ENCODE results near the gene CDH13.

CDH13 gene

DNA sequence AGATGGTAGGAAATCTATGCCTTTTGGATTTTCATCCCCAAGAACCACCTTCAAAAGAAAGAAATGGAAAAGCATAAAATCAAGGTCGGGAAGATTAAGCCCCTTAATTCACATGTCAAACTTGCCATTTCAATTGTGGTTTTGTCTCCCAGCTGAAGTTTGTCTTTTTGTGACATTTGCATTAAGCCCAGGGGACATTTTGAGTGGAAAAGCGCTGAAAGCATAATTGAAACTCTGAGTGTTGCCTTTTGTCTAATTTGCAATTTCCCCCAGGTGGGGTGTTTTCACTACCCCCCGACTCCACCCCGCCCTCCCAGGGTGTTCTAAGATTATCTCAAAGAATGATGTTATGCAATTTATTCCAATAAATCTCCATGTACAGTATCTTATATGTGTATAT lies 396.2 kb downstream of the CDH13 start:
- H3K27me3 ChIP-seq (ENCODE audit: insufficient read depth, poor library complexity, severe bottlenecking), result no peaks in the 10 kb centered on the region
- H3K27ac ChIP-seq (replicated peaks), result no peak overlapping the region

DNA sequence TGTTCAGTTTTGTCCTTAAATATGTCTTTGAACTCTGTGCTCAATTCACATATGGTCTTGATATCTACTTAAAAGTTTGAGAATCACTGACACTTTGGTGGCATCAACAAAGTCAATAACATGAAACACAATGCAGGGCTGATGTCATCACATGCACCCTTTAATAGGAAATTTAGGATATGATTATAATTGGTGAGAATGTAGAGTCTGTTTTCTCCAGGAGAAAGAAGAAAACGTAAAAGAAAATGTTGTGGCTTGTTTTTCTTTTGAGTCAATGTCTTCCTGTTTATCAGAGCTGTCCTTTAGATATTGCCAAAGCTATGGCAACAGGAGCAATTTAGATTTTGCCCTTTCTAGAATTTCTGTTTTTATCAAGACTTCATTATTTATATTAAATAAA lies 396.9 kb downstream of the CDH13 start:
- no peaks in the 10 kb centered on the region for H3K27me3 ChIP-seq (ENCODE audit: insufficient read depth, poor library complexity, severe bottlenecking)
- H3K27ac ChIP-seq (replicated peaks), result no peak overlapping the region
- H3K4me3 ChIP-seq (replicated peaks; ENCODE audit: insufficient read depth, low read length), result no peak overlapping the region
- DNase-seq (ENCODE audit: low read depth in 1 of 2, low spot score in 1 of 2), result no peak
- TF ChIP-seq POLR2AphosphoS5 (IDR thresholded peaks at IDR 0.05; ENCODE audit: low read depth) (no peak), SPI1 (IDR thresholded peaks at IDR 0.05; ENCODE audit: borderline replicate concordance, low read depth) (no peak)

More for the DNA sequence above, 396.2 kb downstream of the CDH13 start:
- TF ChIP-seq POLR2AphosphoS5 (IDR thresholded peaks at IDR 0.05; ENCODE audit: low read depth) (no peak), GABPA (IDR thresholded peaks at IDR 0.05; ENCODE audit: low read depth) (no peak), SPI1 (IDR thresholded peaks at IDR 0.05; ENCODE audit: borderline replicate concordance, low read depth) (no peak)
- TF ChIP-seq, protein P1, sequence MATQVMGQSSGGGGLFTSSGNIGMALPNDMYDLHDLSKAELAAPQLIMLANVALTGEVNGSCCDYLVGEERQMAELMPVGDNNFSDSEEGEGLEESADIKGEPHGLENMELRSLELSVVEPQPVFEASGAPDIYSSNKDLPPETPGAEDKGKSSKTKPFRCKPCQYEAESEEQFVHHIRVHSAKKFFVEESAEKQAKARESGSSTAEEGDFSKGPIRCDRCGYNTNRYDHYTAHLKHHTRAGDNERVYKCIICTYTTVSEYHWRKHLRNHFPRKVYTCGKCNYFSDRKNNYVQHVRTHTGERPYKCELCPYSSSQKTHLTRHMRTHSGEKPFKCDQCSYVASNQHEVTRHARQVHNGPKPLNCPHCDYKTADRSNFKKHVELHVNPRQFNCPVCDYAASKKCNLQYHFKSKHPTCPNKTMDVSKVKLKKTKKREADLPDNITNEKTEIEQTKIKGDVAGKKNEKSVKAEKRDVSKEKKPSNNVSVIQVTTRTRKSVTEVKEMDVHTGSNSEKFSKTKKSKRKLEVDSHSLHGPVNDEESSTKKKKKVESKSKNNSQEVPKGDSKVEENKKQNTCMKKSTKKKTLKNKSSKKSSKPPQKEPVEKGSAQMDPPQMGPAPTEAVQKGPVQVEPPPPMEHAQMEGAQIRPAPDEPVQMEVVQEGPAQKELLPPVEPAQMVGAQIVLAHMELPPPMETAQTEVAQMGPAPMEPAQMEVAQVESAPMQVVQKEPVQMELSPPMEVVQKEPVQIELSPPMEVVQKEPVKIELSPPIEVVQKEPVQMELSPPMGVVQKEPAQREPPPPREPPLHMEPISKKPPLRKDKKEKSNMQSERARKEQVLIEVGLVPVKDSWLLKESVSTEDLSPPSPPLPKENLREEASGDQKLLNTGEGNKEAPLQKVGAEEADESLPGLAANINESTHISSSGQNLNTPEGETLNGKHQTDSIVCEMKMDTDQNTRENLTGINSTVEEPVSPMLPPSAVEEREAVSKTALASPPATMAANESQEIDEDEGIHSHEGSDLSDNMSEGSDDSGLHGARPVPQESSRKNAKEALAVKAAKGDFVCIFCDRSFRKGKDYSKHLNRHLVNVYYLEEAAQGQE (IDR thresholded peaks at IDR 0.05; ENCODE audit: insufficient replicate concordance, low read depth), result no peak
- TF ChIP-seq, protein P2, sequence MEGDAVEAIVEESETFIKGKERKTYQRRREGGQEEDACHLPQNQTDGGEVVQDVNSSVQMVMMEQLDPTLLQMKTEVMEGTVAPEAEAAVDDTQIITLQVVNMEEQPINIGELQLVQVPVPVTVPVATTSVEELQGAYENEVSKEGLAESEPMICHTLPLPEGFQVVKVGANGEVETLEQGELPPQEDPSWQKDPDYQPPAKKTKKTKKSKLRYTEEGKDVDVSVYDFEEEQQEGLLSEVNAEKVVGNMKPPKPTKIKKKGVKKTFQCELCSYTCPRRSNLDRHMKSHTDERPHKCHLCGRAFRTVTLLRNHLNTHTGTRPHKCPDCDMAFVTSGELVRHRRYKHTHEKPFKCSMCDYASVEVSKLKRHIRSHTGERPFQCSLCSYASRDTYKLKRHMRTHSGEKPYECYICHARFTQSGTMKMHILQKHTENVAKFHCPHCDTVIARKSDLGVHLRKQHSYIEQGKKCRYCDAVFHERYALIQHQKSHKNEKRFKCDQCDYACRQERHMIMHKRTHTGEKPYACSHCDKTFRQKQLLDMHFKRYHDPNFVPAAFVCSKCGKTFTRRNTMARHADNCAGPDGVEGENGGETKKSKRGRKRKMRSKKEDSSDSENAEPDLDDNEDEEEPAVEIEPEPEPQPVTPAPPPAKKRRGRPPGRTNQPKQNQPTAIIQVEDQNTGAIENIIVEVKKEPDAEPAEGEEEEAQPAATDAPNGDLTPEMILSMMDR (IDR thresholded peaks at IDR 0.05; ENCODE audit: insufficient read depth, low read length), result no peak
- no peak overlapping the region for H3K4me3 ChIP-seq (replicated peaks; ENCODE audit: insufficient read depth, low read length)
- DNase-seq (ENCODE audit: low read depth in 1 of 2, low spot score in 1 of 2), result no peak

DNA sequence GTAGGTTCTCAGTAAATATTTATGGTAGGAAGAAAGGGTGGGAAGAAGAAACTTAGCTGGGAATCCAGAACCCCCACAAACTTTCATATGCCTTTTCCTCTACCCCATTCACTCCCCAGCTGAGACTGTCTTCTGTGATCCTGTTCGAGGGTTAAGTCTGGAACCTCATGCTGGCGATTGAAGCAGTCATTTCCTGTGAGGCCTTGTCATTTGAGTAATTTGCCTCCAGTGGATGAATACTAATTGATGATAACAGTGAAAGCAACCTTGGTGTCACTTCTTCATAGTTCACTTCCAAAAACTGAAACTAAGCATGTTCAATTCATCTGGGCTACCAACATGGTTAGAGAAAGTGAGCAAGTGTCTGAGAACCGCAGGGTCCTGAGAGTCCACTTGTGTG lies 401.2 kb downstream of the CDH13 start:
- no peak for DNase-seq (ENCODE audit: low read depth in 1 of 2, low spot score in 1 of 2)
- no peak overlapping the region for H3K27ac ChIP-seq (replicated peaks)
- no peaks in the 10 kb centered on the region for H3K27me3 ChIP-seq (ENCODE audit: insufficient read depth, poor library complexity, severe bottlenecking)
- TF ChIP-seq, protein P2 (IDR thresholded peaks at IDR 0.05; ENCODE audit: insufficient read depth, low read length), result no peak
- no peak for TF ChIP-seq POLR2AphosphoS5 (IDR thresholded peaks at IDR 0.05; ENCODE audit: low read depth)
- TF ChIP-seq, protein P1 (IDR thresholded peaks at IDR 0.05; ENCODE audit: insufficient replicate concordance, low read depth), result no peak
- H3K4me3 ChIP-seq (replicated peaks; ENCODE audit: insufficient read depth, low read length), result no peak overlapping the region

DNA sequence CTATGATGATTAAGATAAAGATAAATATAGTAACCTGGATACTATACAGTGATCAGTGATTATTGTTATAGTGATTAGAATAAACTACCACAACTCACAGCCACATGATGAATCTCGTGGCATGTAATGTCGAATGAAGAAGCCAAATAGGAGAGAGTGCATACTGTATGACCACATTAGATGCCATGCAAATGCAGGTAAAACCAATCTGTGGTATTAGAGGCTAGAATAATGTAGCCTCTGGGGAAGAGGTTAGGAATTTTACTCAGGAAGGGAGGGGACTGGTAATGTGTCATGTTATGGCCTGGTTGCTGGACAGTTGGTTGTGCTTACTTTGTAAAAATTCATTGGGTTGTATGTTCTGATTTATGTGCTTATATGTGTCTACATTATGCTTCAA lies 402.7 kb downstream of the CDH13 start:
- H3K27ac ChIP-seq (replicated peaks), result no peak overlapping the region
- no peak for DNase-seq (ENCODE audit: low read depth in 1 of 2, low spot score in 1 of 2)
- H3K4me3 ChIP-seq (replicated peaks; ENCODE audit: insufficient read depth, low read length), result no peak overlapping the region
- no peaks in the 10 kb centered on the region for H3K27me3 ChIP-seq (ENCODE audit: insufficient read depth, poor library complexity, severe bottlenecking)
- TF ChIP-seq, protein P2 (IDR thresholded peaks at IDR 0.05; ENCODE audit: insufficient read depth, low read length), result no peak
- TF ChIP-seq SPI1 (IDR thresholded peaks at IDR 0.05; ENCODE audit: borderline replicate concordance, low read depth), result no peak
- TF ChIP-seq POLR2AphosphoS5 (IDR thresholded peaks at IDR 0.05; ENCODE audit: low read depth), result no peak
- TF ChIP-seq GABPA (IDR thresholded peaks at IDR 0.05; ENCODE audit: low read depth), result no peak
- TF ChIP-seq, protein P1 (IDR thresholded peaks at IDR 0.05; ENCODE audit: insufficient replicate concordance, low read depth), result no peak
